Urinary bladder (tissue), 4 donors: ENCODE data around the gene ENGASE. TPM values are rescaled to one million over a fixed set of nuclear protein-coding genes. Genes with fewer than 3 reads are reported as not detected.
A peak's percentile ranks its signal among the peaks of the same experiment; 100 is the strongest.

Experiments
- DNase-seq: peaks from one replicate; pipeline ENCODE4 v3.0.0-alpha.2; 2015; ENCODE audit errors: extremely low spot score
- H3K27ac ChIP-seq: one replicate; pipeline ENCODE4 v1.5.1; 2013; ENCODE audit warnings: low read depth, mild to moderate bottlenecking, moderate library complexity
- H3K36me3 ChIP-seq: one replicate; pipeline ENCODE4 v1.6.1; 2013; ENCODE audit warnings: mild to moderate bottlenecking, moderate library complexity; ENCODE audit not compliant: insufficient read depth
- H3K4me1 ChIP-seq: one replicate; pipeline ENCODE4 v1.6.1; 2013; ENCODE audit warnings: mild to moderate bottlenecking, moderate library complexity; ENCODE audit not compliant: insufficient read depth
- H3K4me3 ChIP-seq: one replicate; pipeline ENCODE4 v1.5.1; 2013; ENCODE audit warnings: low read depth, low read length
- WGBS: extraction: QIAGEN DNeasy Blood & Tissue Kit; methylation state at CpG from one replicate; pipeline ENCODE4 v1.1.7; 2013; 5-methylcytosine and 5-hydroxymethylcytosine counted together
- polyA plus RNA-seq: library from polyadenylated mRNA; stranded (reverse); fragments of 200-250 nt; gene quantifications from one replicate; pipeline ENCODE4 v1.2.3, GENCODE V29; 2013
- total RNA-seq: library from RNA; depleted of rRNA; stranded (reverse); fragments of >200 nt; gene quantifications from one replicate; pipeline ENCODE4 v1.2.3, GENCODE V29; 2014
- donor health status: healthy with polysubstance abuse.
- donor health status: healthy.

The ENGASE gene
- total and polyA plus RNA-seq, 2 donors = 17.2 to 27.4 TPM

DNA sequence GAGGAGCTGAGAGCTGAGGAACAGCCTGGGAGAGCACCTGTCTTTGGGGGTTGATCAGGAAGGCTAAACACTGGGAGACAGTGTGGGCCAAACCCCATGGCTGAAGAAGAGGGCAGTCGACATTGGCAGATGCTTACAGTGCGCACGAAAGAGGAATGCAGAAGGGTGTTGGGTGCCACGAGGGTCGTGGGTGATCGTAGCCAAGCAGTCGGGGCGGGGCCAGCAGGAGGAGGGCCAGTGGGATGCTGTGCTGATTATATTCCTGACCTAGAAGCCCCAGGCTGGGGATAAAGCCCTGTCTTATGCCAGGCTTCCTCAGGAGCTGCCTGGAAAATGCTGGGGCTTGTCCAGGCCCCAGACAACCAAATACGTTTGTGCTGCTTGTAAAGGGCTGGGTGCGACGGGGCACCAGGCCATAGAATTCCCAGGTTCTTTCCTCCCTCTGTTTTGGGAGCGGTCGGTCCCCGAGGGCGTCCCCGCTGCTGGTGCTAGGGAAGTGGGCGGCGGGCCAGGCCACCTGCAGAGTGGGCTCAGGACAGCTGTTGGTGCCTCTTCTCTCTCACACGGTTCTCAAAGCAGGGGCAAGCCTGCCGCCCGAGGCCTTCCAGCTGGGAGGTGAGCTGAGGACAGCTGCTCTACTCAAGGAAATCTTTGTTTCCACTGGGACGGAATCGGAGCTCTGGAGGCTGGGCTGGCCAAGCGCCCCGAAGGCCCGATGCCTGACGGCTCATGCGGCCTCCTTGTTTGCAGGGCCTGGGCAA lies 40.7 kb upstream of the ENGASE start:
- 54% methylated on average over 28 of the region's 28 CpGs for WGBS
- no peak overlapping the region for H3K27ac ChIP-seq
- no peak overlapping the region for H3K4me3 ChIP-seq
- H3K36me3 ChIP-seq = no peaks in the 10 kb centered on the region
- DNase-seq = no peak
- H3K4me1 ChIP-seq = no peaks in the 10 kb centered on the region

DNA sequence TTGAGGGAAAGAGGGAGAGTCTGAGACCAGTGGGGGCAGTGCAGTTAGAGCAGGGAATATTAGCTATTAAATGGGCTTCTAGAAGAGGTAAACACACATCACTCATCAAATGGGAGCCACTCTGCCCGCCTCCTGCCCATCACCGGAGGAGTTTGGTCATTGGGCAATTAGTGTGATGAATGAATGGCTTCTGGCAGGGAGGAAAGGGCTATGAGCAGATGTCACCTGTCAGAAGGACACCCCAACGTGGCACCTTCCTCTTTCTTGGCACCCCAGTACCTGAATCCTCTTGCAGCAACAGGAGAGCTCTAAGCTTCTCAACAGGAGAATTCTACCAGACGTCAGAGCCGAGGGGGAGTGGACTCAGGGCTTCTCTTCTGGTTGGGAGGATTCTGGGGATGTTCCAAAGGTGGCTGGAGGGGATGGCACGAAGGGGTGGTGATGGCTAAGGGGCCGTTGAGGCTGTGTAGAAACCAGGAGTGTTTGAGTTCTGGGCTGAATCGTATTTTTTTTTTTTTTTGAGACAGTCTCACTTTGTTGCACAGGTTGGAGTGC lies 39.6 kb upstream of the ENGASE start:
- 89% methylated on average over 8 of the region's 8 CpGs for WGBS
- no peak overlapping the region for H3K4me3 ChIP-seq
- no peak for DNase-seq
- H3K27ac ChIP-seq = no peak overlapping the region
- no peaks in the 10 kb centered on the region for H3K36me3 ChIP-seq
- no peaks in the 10 kb centered on the region for H3K4me1 ChIP-seq

DNA sequence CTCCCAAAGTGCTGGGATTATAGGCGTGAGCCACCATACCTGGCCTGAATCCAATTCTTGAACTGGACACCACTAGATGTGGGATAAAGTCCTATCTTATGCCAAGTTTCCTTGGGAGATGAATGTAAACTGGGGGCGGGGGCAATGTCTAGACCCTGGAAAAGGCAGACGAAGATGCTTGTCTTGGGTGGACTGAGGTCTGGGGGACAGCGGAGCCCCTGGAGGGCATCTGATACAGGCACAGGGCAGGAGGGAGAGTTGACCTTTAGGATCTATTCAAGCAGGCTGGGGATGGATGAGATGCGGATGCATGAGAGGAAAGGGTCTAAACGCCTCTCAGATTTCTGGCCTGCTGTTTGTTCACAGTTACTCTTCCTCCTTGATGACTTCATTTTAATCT lies 38.9 kb upstream of the ENGASE start:
- no peak for DNase-seq
- H3K36me3 ChIP-seq = no peaks in the 10 kb centered on the region
- 95% methylated on average over 6 of the region's 6 CpGs for WGBS
- H3K27ac ChIP-seq = no peak overlapping the region
- H3K4me3 ChIP-seq = no peak overlapping the region
- no peaks in the 10 kb centered on the region for H3K4me1 ChIP-seq

DNA sequence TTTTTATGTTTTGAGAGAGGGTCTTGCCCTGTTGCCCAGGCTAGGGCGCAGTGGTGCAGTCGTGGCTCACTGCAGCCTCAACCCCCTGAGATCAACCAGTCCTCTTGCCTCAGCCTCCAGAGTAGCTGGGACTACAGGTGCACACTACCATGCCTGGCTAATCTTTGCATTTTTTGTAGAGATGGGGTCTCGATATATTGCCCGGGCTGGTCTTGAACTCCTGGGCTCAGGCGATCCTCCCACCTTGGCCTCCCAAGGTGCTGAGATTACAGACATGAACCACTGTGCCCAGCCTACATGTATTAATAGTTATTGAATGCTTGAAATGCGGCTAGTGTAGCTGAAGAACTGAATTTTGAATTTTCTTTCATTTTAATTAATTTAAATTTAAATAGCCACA lies 38.4 kb upstream of the ENGASE start:
- peak overlapping the region; percentile 3 for H3K27ac ChIP-seq
- H3K4me3 ChIP-seq = no peak overlapping the region
- no peak for DNase-seq
- no peaks in the 10 kb centered on the region for H3K36me3 ChIP-seq
- whole genome bisulfite sequencing = 97% methylated on average over 6 of the region's 6 CpGs
- H3K4me1 ChIP-seq = no peaks in the 10 kb centered on the region

DNA sequence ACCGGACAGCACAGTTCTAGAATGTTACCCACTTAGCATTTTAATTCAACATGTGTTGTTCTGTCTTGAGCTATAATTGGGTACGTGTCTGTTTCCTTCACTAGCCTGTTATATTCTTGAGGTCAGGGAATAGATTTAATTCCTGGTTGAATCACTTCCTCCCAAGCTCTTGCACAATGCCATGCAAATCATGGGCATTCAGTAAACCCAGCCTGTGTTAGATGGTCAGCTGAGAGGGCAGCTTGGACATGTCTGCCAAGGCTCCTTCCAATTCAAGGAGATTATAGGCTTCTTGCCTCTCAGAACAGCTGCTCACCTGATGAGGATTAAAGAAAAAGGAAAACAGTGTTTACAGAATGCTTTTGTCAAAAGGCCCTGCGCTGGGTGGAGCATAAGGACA lies 38.0 kb upstream of the ENGASE start:
- no peaks in the 10 kb centered on the region for H3K36me3 ChIP-seq
- no peak for DNase-seq
- H3K4me3 ChIP-seq = no peak overlapping the region
- no peak overlapping the region for H3K27ac ChIP-seq
- WGBS = 80% methylated on average over 3 of the region's 3 CpGs
- H3K4me1 ChIP-seq = no peaks in the 10 kb centered on the region

DNA sequence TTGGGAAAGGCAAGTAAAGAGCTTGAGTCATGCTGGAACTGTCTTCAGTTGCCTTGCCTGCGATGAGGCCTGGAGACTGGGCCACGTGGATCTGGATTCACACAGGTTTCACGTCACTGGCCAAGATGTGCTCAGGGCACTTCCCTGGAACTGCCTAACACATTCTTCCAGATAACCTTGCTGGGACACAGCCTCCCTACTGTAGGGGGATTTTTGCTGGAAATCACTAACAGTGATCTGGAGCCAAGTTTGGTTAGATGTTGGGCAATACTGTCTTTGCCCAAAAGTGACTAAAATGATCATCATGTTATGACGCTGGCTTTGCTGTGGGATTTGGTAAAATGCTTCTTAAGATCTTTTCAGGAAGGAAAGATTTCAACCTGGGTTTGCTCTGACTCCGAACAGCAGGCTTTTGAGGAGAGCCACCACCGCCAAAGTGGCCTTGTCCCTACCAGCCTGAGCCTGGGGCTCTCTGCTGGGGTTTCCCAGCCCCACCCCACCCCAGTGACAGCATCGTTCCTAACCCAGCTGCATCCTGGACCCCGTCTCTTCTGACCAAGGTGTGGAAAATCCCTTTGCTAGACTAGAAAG lies 36.0 kb upstream of the ENGASE start:
- no peak for DNase-seq
- 84% methylated on average over 8 of the region's 8 CpGs for WGBS
- no peaks in the 10 kb centered on the region for H3K4me1 ChIP-seq

DNA sequence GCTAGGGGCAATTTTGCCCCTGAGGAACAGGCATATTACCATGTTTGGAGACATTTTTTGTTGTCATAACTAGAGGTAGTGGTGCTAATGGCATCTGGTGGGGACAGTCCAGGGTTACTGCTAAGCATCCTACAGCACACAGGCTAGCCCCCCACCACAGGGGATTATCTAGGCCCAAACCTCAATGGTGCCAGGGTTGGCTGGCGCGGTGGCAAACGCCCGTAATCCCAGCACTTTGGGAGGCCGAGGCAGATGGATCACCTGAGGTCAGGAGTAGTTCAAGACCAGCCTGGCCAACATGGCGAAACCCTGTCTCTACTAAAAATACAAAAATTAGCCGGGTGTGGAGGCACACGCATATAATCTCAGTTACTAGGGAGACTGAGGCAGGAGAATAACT lies 35.5 kb upstream of the ENGASE start:
- Histone ChIP-seq H3K4me3 (no peak overlapping the region), H3K36me3 (no peaks in the 10 kb centered on the region), H3K4me1 (no peaks in the 10 kb centered on the region), H3K27ac (no peak overlapping the region)
- WGBS = 94% methylated on average over 8 of the region's 8 CpGs
- DNase-seq = no peak

More for the DNA sequence above, 36.0 kb upstream of the ENGASE start:
- H3K4me3 ChIP-seq = no peak overlapping the region
- no peak overlapping the region for H3K27ac ChIP-seq
- no peaks in the 10 kb centered on the region for H3K36me3 ChIP-seq

DNA sequence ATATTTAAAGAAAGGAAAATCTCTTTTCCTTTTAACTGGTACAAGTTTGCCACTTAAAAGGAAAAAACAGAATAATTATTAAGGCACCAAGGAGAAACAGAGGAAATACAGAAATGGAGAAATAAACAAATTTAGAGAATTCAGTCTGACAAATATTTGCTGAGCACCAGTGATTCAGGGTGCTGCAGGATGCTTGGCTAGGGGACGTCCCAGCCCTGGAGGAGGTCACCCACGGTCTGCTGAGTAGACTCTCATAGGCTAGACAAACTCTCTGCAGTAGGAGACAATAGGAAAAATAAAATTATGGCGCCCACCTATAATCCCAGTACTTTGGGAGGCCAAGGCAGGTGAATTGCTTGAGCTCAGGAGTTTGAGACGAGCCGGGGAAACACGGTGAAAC lies 34.7 kb upstream of the ENGASE start:
- Histone ChIP-seq H3K36me3 (no peaks in the 10 kb centered on the region), H3K4me1 (no peaks in the 10 kb centered on the region), H3K4me3 (no peak overlapping the region), H3K27ac (no peak overlapping the region)
- 90% methylated on average over 6 of the region's 6 CpGs for WGBS
- DNase-seq = no peak

DNA sequence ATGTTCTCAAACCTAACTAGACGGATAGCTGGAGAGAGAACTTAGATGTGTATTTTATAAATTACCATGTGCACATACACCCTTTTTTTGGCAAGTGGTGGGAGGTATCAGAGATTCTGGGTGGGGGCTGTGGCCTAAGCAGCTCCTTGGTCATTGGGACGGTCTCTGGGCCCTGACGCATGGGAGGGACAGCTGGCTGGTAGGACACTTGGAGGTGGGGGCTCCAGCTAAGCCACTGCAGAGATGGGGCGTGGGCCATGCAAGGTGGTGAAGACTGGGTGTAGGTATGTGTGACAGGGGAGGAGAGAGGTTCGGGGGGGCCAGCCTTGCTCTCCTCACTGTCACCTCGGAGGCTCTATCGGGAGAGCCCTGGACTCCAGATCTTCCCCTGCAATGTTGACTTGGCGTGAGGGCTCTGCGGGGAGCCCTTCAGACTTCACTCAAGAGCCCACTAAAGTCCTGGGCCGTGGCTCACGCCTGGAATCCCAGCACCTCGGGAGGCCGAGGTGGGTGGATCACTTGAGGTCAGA lies 33.5 kb upstream of the ENGASE start:
- WGBS = 92% methylated on average over 13 of the region's 13 CpGs
- DNase-seq = no peak
- H3K4me1 ChIP-seq = no peaks in the 10 kb centered on the region
- H3K4me3 ChIP-seq = no peak overlapping the region
- no peaks in the 10 kb centered on the region for H3K36me3 ChIP-seq
- no peak overlapping the region for H3K27ac ChIP-seq

DNA sequence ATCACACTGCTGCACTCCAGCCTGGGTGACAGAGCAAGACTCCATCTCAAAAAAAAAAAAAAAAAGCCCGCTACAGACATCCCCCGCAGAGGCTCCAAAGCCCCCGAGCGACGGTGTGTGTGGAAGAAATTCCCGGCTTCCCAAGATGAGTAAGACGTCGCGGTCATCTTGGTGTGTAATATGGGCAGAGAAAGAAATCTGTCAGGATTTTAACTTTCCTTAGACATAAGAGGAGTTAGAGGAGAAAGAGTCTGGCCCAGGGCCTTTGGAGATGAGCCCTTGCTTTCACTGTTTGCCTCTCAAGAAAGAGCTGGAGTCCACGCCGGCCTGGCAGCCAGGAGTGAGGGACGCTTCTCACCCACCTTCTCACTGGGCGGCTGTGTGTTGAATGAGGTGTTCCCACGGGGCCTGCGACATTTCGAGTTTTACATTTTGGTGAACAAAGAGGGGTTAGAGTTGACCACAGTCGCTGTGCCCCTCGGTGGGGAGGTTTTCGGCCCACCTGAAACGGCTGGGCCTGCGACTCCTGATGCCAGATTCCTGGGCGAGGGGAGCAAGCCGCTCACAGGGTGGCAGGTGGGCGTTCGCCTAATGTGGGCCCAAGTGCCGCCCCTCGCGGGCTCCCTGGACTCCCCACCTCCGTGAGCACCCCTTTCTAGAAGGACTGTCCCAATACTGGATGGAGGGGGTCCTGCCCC lies 32.8 kb upstream of the ENGASE start:
- no peak for DNase-seq
- 91% methylated on average over 29 of the region's 29 CpGs for WGBS
- no peaks in the 10 kb centered on the region for H3K4me1 ChIP-seq
- H3K36me3 ChIP-seq = no peaks in the 10 kb centered on the region
- no peak overlapping the region for H3K27ac ChIP-seq
- H3K4me3 ChIP-seq = no peak overlapping the region

DNA sequence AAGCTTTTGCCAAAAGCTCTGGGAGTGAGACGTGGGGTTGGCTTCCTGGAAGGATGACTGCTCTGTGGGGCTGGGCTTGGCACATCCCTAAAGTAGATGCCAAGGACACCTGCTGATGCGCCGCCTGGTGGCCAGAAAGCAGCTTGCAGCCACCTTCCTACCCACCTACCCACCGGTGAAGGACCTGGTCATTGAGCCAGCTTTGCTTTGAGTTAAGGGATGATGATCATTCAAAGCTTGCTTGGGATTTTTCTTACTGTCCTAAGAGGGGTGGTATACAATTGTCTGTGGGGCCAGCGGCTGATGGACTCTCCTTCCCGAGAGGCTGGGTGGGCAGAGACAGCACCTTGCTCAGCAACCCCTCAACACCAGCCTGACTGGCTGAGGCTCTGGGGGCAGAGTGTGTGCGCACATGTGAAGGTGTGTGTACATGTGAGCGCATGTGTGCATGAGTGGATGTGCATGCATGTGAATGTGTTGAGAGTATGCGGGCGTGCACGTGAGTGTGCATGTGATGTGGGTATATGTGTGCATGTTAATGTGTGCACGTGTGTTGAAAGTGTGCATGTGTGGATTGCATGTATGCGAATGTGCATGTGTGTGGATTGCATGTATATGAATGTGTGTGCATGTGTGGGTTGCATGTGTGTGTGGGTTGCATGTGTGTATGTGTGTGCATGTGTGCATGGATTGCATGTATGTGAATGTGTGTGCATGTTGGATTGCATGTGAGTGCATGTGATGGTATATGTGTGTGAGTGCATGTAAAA lies 32.0 kb upstream of the ENGASE start:
- no peaks in the 10 kb centered on the region for H3K4me1 ChIP-seq
- H3K36me3 ChIP-seq = no peaks in the 10 kb centered on the region
- 63% methylated on average over 13 of the region's 13 CpGs for WGBS
- H3K27ac ChIP-seq = no peak overlapping the region
- no peak overlapping the region for H3K4me3 ChIP-seq
- no peak for DNase-seq

DNA sequence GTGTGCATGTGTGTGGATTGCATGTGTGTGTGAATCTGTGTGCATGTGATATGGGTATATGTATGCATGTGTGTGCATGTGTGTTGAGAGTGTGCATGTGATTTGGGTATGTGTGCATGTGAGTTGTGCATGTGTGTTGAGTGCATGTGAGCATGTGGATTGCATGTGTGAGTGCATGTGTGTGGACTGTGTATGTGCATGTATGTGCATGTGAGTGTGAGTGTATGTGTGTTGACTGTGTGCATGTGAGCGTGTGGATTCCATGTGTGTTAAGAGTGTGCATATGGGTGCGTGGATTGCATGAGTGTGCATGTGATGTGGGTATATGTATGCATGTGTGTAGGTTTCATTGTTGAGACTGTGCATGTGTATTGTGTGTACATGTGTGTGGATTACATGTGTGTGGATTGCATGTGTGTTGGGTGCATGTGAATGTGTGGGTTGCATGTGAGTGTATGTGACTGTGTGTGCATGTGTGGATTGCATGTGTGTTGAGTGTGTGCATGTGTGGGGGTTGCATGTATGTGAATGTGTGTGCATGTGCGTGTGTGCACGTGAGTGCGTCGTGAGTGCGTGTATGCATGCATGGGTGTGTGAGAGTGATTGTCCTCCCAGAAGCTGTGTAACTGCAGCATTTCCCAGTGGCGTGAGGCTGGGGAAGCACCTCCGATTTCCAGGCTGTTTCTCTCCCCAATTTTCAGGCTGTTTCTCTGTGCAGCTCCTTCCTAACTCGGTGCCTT lies 31.3 kb upstream of the ENGASE start:
- Histone ChIP-seq H3K36me3 (no peaks in the 10 kb centered on the region), H3K4me3 (no peak overlapping the region), H3K4me1 (no peaks in the 10 kb centered on the region), H3K27ac (no peak overlapping the region)
- no peak for DNase-seq
- WGBS = 91% methylated on average over 10 of the region's 10 CpGs

DNA sequence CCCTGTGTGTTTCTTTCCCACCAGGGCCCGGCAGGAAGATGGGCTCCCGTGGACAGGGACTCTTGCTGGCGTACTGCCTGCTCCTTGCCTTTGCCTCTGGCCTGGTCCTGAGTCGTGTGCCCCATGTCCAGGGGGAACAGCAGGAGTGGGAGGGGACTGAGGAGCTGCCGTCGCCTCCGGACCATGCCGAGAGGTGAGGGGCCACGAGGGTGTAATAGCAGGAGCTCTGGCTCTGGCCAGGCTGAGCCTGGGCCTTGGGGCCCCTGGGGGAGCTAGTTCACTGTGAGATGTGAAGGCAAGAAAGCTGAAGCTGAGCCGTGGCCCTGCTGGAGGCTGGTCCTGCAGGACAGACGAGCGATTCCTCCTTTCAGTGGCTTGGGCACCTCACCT lies 30.7 kb upstream of the ENGASE start:
- Histone ChIP-seq H3K36me3 (no peaks in the 10 kb centered on the region), H3K4me1 (no peaks in the 10 kb centered on the region), H3K27ac (no peak overlapping the region), H3K4me3 (no peak overlapping the region)
- no peak for DNase-seq
- 49% methylated on average over 12 of the region's 12 CpGs for WGBS
